ENCODE measurements around the gene ACAP2.
"Not testable (repeated sequence)": the region's sequence is repeated elsewhere in the genome, so short reads cannot be mapped to it uniquely, and the experiment has no call there.

The ACAP2 gene

GRCh38 chr3:195297446-195297845 lies 145.4 kb downstream of the ACAP2 start:
- no peak for DNase-seq (ENCODE audit: extremely low read depth in 1 of 2, low read depth in 1 of 2)

- DNase-seq (ENCODE audit: extremely low read depth in 1 of 2, low read depth in 1 of 2): no peak
Measured at GRCh38 chr3:195296662-195297061, 146.2 kb downstream of the ACAP2 start.

DNA sequence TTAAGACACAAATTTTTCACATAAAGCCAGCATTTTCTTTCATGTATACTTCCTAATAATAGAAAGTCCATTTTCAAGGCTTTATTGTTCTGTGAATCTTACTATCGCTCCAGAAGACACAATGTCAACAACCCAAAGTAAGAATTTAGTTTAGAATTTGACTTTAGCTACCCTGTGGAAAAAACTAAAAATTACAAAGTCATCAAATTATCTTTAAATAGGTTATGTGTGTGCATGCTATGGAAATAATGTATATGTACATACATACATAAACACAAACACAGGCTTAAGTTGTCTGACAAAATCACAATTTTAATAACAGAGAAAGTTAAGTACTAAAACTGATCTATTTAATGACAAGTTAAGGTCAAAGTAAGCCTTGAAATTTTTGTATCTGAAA lies 151.7 kb downstream of the ACAP2 start:
- no peak for DNase-seq (ENCODE audit: extremely low read depth in 1 of 2, low read depth in 1 of 2)

DNA sequence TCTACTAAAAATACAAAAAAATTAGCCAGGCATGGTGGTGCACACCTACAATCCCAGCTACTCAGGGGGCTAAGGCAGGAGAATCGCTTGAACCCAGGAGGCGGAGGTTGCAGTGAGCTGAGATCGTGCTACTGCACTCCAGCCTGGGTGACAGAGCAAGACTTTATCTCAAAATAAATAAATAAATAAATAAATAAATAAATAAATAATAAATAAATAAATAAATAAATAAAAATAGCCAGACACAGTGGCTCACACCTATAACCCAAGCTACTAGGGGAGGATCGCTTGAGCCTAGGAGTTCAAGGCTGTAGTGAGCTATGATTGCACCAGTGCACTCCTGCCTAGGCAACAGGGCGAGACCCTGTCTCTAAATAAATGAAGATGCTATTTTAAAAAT lies 152.2 kb downstream of the ACAP2 start:
- DNase-seq (ENCODE audit: extremely low read depth in 1 of 2, low read depth in 1 of 2): not testable (repeated sequence)

DNA sequence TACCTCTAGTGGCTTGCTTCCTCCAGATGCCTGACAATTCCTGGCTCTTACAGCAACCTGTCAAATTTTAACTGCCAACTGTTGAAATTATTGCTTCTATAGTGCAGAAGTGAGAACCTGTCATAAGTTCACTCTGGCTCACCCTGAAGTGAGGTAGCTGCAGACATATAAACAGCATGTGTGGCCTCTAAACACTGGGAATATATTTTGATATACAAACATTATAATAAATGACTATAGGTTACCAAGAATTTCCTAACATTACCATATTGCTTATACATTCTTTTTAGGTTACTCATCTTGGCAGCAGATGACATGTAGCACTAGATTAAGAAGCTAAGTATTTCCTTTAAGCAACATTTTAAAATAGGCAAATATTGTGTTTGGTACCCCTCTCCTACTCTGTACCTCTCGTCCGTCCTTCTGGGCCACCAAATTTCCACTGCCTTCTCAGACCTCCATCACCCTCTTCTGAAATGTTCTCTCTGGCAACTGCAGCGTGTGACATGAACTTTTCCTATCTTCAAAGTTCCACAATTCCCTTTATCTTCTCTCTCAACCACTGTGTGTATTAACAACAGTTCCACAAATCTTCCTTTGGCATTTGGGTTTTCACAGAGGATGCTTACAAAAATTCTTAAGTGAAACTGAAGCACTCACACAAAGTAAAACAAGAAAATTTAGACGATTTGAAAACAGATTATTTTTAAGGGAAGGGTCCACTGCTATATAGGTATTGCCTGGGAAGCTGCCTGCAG lies 156.5 kb downstream of the ACAP2 start:
- no peak for DNase-seq (ENCODE audit: extremely low read depth in 1 of 2, low read depth in 1 of 2)

DNA sequence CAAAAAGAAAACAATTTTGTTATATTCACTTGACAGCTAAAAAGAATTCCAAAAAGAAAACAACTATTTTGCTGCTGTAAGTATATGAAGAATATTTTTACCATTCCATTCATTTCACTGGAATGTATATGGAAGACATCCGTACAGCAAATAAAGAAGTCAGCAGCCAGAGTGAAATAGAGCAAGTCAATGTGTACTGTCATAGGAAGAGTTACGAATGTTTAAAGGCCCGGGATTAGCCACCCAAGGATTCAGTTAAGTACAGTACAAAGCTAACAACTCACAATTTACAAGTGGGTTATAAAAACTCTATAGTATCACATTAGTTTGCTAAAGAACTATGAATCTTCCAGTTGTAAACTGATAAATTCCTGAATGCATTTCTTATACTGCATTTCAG lies 157.4 kb downstream of the ACAP2 start:
- no peak for DNase-seq (ENCODE audit: extremely low read depth in 1 of 2, low read depth in 1 of 2)

GRCh38 chr3:195284842-195285241 lies 158.0 kb downstream of the ACAP2 start:
- DNase-seq (ENCODE audit: extremely low read depth in 1 of 2, low read depth in 1 of 2): no peak

DNA sequence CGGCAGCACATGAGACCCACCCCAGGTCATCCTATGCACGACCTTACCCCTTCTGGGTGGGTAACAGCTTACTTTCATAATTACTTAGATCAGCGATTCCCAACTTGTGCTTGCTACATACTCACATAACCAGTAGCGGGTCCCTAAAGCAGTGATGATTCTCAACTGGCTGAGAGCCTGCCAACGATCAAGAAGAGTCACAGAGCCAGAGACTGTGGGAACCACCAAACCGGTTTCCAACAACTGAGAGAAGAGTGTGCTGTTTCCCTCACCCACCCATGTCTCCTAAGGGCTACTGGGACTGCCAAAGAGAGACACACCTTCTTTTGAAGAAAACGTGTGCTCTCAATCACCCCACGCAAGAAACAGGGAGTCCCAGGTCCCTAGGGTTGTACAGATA lies 159.9 kb downstream of the ACAP2 start:
- DNase-seq (ENCODE audit: extremely low read depth in 1 of 2, low read depth in 1 of 2): no peak

DNA sequence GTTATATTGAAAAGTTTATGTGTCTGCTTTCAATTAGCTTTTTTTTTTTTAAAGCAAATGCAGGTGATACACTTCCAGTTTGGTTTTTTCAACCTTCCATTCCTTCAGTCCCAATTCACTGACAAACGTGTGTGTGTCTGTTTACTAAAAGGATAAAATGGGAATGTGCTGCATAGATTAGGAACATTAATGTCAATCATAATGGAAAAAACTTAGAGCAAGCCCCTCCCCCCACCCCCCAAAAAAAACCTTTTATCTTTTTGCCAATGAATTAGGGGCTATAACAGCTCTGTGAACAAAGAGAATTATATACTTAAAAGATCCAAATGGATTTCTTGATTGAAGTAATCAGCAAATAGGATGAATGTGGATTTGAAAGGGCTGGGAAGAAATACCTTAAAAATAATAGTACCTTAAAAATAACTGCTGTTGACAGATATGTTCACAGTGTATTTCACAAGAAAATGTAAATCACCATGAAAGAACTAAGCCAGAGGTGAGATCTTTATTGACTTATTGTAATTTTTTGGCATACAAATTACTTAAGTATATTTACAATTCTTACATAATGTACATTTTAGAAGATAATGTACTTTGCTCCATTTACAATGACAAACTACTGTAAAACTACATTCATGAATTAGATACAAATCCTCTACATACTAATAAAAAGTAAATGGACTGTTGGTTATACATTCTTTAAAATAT lies 168.4 kb downstream of the ACAP2 start:
- DNase-seq (ENCODE audit: extremely low read depth in 1 of 2, low read depth in 1 of 2): no peak

- peak; percentile 62 to 85 for DNase-seq (ENCODE audit: extremely low read depth in 1 of 2, low read depth in 1 of 2)
Measured at GRCh38 chr3:195271410-195272243, 171.2 kb downstream of the ACAP2 start.

- peak; percentile 57 to 82 for DNase-seq (ENCODE audit: extremely low read depth in 1 of 2, low read depth in 1 of 2)
Measured at GRCh38 chr3:195270817-195271409, 171.9 kb downstream of the ACAP2 start, which contains the start of gene XXYLT1. XXYLT1 (minus strand) TSS chr3:195271159; CDS start chr3:195271058, 101 bp downstream.

GRCh38 chr3:195270079-195270816 lies 172.6 kb downstream of the ACAP2 start:
- DNase-seq (ENCODE audit: extremely low read depth in 1 of 2, low read depth in 1 of 2): no peak

- DNase-seq (ENCODE audit: extremely low read depth in 1 of 2, low read depth in 1 of 2): no peak
Measured at GRCh38 chr3:195269375-195270078, 173.3 kb downstream of the ACAP2 start.

DNA sequence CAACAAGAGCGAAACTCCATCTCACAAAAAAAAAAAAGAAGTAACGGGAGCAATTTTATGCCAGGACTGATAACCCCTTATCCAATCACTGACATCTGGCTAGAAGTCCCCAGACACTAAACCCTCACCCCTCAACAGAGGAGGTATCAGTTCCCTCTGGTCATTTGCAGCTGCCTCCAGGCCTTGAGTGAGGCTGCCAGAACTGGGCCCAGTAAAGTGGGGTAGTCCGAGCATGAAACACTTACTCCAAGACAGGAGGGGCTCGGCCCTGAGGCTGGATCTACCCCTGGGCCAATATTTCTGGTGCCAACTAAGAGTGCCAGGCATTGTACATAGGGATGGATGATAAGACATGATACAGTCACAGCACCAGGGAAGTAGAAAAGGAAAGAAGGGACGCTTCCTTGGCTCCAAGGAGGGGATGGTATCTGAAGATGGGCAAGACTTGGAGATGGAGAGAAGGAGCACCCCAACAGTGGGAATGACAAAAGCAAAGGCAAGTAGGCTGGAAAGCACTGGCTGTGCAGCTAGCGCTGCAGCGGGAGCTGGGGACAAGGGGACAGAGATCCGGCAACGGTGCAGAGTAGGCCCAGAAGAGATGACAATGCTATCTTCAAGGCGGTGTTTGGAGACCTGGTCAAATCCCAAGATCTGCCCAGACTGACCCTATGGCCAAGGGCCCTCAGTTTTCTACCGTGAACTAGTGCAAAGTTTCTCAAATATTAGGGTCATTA lies 174.1 kb downstream of the ACAP2 start:
- no peak for DNase-seq (ENCODE audit: extremely low read depth in 1 of 2, low read depth in 1 of 2)

DNA sequence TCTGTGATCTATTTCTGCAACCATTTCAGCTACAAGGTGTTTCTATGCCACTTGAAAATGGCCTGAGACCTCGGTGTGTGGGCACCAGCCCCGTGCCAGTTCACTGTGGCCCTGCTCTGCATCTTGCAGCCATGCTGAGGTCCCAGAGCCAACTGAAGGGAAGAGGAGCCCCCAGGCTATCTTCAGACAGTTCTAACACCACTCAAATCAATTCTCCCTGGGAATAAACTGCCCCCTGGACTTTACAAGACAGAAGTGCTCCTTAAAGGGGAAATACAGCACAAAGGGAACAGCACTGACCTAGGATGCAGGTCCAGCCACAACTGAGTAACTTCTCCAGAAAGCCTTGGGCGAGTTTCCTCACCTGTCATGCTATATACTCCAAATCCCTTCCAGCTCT lies 175.7 kb downstream of the ACAP2 start:
- DNase-seq (ENCODE audit: extremely low read depth in 1 of 2, low read depth in 1 of 2): no peak

DNA sequence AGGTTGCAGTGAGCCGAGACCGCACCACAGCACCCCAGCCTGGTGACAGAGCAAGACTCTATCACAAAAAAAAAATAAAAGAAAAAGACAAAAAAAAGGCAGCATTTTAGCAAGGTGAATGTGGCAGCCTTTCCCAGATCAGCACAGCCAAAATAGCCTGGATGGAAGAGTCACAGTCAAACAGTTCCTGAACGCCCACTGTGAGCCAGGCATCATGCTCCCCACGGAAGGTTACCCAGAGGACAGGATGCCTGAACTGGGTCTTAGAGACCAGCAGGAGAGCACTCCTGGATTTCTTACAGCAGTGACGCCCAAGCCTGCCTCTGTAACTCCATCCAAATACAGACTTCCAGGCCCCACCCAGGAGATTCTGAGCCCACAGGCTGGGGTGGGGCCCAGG lies 176.4 kb downstream of the ACAP2 start:
- no peak for DNase-seq (ENCODE audit: extremely low read depth in 1 of 2, low read depth in 1 of 2)

GRCh38 chr3:195265363-195265976 lies 177.3 kb downstream of the ACAP2 start:
- DNase-seq (ENCODE audit: extremely low read depth in 1 of 2, low read depth in 1 of 2): no peak

GRCh38 chr3:195263925-195264600 lies 178.8 kb downstream of the ACAP2 start:
- no peak for DNase-seq (ENCODE audit: extremely low read depth in 1 of 2, low read depth in 1 of 2)
